ENCODE results near the gene COL6A2. TPM values are rescaled to one million over a fixed set of nuclear protein-coding genes. Genes with fewer than 3 reads are reported as not detected.

COL6A2 gene
- total and polyA plus RNA-seq, 2 experiments from 2014 or later = 28.4 to 89.2 TPM

DNA sequence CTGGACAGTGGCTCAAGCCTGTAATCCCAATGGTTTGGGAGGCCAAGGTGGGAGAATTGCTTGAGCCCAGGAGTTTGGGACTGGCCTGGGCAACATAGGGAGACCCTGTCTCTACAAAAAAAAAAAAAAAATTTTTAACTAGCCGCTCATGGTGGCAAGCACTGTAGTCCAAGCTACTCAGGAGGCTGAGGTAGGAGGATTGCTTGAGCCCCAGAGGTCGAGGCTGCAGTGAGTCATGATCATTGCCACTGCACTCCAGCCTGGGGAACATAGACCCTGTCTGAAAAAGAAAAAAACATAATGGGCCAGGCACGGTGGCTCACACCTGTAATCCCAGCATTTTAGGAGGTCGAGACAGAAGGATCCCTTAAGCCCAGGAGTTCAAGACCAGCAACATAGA, 81.0 kb downstream of the COL6A2 start (continued):
- TF ChIP-seq EZH2 (IDR thresholded peaks at IDR 0.05; ENCODE audit: low read depth, unreplicated experiment) (no peak), NANOG (IDR thresholded peaks at IDR 0.05; ENCODE audit: borderline replicate concordance) (no peak), ZNF114 (CRISPR knock-in tag; IDR thresholded peaks at IDR 0.05) (no peak), ZNF331 (CRISPR knock-in tag; IDR thresholded peaks at IDR 0.05; ENCODE audit: low read depth) (no peak), POLR2AphosphoS5 (IDR thresholded peaks at IDR 0.05; ENCODE audit: low read depth) (no peak)

Small RNA genes within 50 kb of the gene (small RNA-seq; reads per million reads assigned to genes)
- gene PSMA6P3 (ENCODE audit: low replicate concordance) = not detected

Other genes starting within 250 kb of the COL6A2 start
- 151 and 180 TPM in 2 replicates for gene COL6A1, start 116.3 kb upstream of the COL6A2 start, total RNA-seq (2014; rRNA removed; shearing (Covaris generic))
- 76.0 and 84.5 TPM in 2 replicates for gene COL6A1, start 116.3 kb upstream of the COL6A2 start, polyA plus RNA-seq (2016; fragmentation: Nextera tagmentation; extraction: Ambion mirVana)
- gene FTCD, start 57.5 kb downstream of the COL6A2 start, total RNA-seq (2014; rRNA removed; shearing (Covaris generic)) = 0.90 and 3.3 TPM in 2 replicates
- 2.3 and 2.6 TPM in 2 replicates for gene FTCD, start 57.5 kb downstream of the COL6A2 start, polyA plus RNA-seq (2016; fragmentation: Nextera tagmentation; extraction: Ambion mirVana)
- gene SPATC1L, start 86.3 kb downstream of the COL6A2 start, total RNA-seq (2014; rRNA removed; shearing (Covaris generic)) = 30.7 and 37.6 TPM in 2 replicates
- 69.6 and 70.2 TPM in 2 replicates for gene SPATC1L, start 86.3 kb downstream of the COL6A2 start, polyA plus RNA-seq (2016; fragmentation: Nextera tagmentation; extraction: Ambion mirVana)
- 216 and 237 TPM in 2 replicates for gene LSS, start 130.7 kb downstream of the COL6A2 start, total RNA-seq (2014; rRNA removed; shearing (Covaris generic))
- gene LSS, start 130.7 kb downstream of the COL6A2 start, polyA plus RNA-seq (2016; fragmentation: Nextera tagmentation; extraction: Ambion mirVana) = 49.3 and 55.0 TPM in 2 replicates
- 123 and 167 TPM in 2 replicates for gene MCM3AP, start 187.5 kb downstream of the COL6A2 start, total RNA-seq (2014; rRNA removed; shearing (Covaris generic))
- gene MCM3AP, start 187.5 kb downstream of the COL6A2 start, polyA plus RNA-seq (2016; fragmentation: Nextera tagmentation; extraction: Ambion mirVana) = 39.2 and 44.4 TPM in 2 replicates
- gene YBEY, start 188.2 kb downstream of the COL6A2 start, total RNA-seq (2014; rRNA removed; shearing (Covaris generic)) = 31.8 and 33.0 TPM in 2 replicates
- gene YBEY, start 188.2 kb downstream of the COL6A2 start, polyA plus RNA-seq (2016; fragmentation: Nextera tagmentation; extraction: Ambion mirVana) = 28.1 and 34.0 TPM in 2 replicates
- 14.9 and 17.7 TPM in 2 replicates for gene C21orf58, start 225.8 kb downstream of the COL6A2 start, total RNA-seq (2014; rRNA removed; shearing (Covaris generic))
- 22.4 and 23.9 TPM in 2 replicates for gene C21orf58, start 225.8 kb downstream of the COL6A2 start, polyA plus RNA-seq (2016; fragmentation: Nextera tagmentation; extraction: Ambion mirVana)
- gene PCNT, start 226.0 kb downstream of the COL6A2 start, total RNA-seq (2014; rRNA removed; shearing (Covaris generic)) = 38.4 and 39.6 TPM in 2 replicates
- 39.6 and 46.1 TPM in 2 replicates for gene PCNT, start 226.0 kb downstream of the COL6A2 start, polyA plus RNA-seq (2016; fragmentation: Nextera tagmentation; extraction: Ambion mirVana)

Data from GM23338 (cell line).